HG02852 (cell line): ENCODE data around the gene THAP7.
"Not testable (repeated sequence)": the region's sequence is repeated elsewhere in the genome, so short reads cannot be mapped to it uniquely, and the experiment has no call there.

ENCODE experiments used
- ATAC-seq: cut with Tn5 transposase; IDR thresholded peaks from one replicate; pipeline ENCODE4 v1.9.1; 2021; ENCODE audit warnings: mild to moderate bottlenecking, moderate library complexity; ENCODE audit not compliant: unreplicated experiment

Gene THAP7

GRCh38 chr22:21001601-21002325 is at the start of gene THAP7:
Gene THAP7, minus strand, starts transcription at chr22:21002118. Its CDS starts 207 bp downstream, at chr22:21001911.
- peak; percentile 87 for ATAC-seq

- no peak for ATAC-seq
Observed at GRCh38 chr22:21051145-21051830, 49.4 kb upstream of the THAP7 start.

- ATAC-seq = not testable (repeated sequence)
Observed at GRCh38 chr22:21048965-21049364, 47.0 kb upstream of the THAP7 start.

GRCh38 chr22:21048448-21048847 is 46.5 kb upstream of the THAP7 start:
- ATAC-seq = not testable (repeated sequence)

- no peak for ATAC-seq
Observed at GRCh38 chr22:21047730-21048129, 45.8 kb upstream of the THAP7 start.

- no peak for ATAC-seq
Observed at GRCh38 chr22:21047035-21047661, 45.2 kb upstream of the THAP7 start.

GRCh38 chr22:21045585-21046294 is 43.8 kb upstream of the THAP7 start, which contains the start of gene LRRC74B:
Gene LRRC74B, plus strand, starts transcription at chr22:21045946. Its CDS starts 41 bp downstream, at chr22:21045987.
- peak; percentile 73 for ATAC-seq

GRCh38 chr22:21044931-21045584 is 43.1 kb upstream of the THAP7 start:
- ATAC-seq = no peak

- no peak for ATAC-seq
Observed at GRCh38 chr22:21043860-21044535, 42.1 kb upstream of the THAP7 start.

GRCh38 chr22:21042978-21043859 is 41.3 kb upstream of the THAP7 start:
- no peak for ATAC-seq

GRCh38 chr22:21041937-21042336 is 40.0 kb upstream of the THAP7 start:
- no peak for ATAC-seq

GRCh38 chr22:21039158-21039557 is 37.2 kb upstream of the THAP7 start:
- not testable (repeated sequence) for ATAC-seq

GRCh38 chr22:21038405-21038804 is 36.5 kb upstream of the THAP7 start:
- no peak for ATAC-seq

- no peak for ATAC-seq
Observed at GRCh38 chr22:21034989-21035388, 33.1 kb upstream of the THAP7 start.

- ATAC-seq = no peak
Observed at GRCh38 chr22:21033895-21034294, 32.0 kb upstream of the THAP7 start.

- ATAC-seq = no peak
Observed at GRCh38 chr22:21032868-21033688, 31.2 kb upstream of the THAP7 start.

GRCh38 chr22:21032037-21032867 is 30.3 kb upstream of the THAP7 start, which contains the start of gene SLC7A4:
Gene SLC7A4, minus strand, starts transcription at chr22:21032561. Its CDS starts 749 bp downstream, at chr22:21031812.
- no peak for ATAC-seq
